ENCODE measurements around the gene ACOT7.

DNA sequence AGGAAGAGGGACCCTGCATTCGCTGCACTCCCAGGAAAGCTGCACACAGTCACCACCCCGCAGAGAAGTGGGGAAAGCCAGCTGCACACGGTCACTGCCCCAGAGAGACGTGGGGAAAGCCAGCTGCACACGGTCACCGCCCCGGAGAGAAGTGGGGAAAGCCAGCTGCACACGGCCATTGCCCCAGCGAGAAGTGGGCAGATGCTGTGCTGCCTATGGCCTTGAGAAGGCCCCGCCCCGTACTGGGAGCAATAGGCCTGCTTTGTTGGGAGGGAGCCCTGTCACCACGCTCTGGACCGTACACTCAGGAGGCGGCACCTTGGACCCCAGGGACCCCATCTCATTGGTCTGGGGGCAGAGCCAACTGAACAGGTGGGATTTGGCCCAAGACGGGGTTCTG, 128.4 kb downstream of the ACOT7 start:
- TF ChIP-seq, protein P1, sequence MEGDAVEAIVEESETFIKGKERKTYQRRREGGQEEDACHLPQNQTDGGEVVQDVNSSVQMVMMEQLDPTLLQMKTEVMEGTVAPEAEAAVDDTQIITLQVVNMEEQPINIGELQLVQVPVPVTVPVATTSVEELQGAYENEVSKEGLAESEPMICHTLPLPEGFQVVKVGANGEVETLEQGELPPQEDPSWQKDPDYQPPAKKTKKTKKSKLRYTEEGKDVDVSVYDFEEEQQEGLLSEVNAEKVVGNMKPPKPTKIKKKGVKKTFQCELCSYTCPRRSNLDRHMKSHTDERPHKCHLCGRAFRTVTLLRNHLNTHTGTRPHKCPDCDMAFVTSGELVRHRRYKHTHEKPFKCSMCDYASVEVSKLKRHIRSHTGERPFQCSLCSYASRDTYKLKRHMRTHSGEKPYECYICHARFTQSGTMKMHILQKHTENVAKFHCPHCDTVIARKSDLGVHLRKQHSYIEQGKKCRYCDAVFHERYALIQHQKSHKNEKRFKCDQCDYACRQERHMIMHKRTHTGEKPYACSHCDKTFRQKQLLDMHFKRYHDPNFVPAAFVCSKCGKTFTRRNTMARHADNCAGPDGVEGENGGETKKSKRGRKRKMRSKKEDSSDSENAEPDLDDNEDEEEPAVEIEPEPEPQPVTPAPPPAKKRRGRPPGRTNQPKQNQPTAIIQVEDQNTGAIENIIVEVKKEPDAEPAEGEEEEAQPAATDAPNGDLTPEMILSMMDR (IDR thresholded peaks at IDR 0.05) = no peak
- TF ChIP-seq POLR2A (IDR thresholded peaks at IDR 0.05) = no peak
